ENCODE measurements around the gene TXNDC17.

DNA sequence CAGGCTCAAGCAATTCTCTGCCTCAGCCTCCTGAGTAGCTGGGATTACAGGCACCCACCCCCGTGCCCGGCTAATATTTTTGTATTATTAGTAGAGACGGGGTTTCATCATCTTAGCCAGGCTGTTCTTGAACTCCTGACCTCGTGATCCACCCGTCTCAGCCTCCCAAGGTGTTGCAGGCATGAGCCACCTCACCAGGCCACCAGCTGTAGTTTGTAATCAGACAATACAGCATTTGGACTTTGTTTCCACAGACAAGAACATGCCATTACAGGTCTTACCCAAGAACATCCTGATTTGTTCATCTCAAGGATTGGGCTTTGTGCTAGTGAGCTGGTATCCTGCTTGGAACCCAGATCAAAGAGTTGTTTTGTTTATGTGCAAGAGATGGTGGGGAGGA, 40.8 kb downstream of the TXNDC17 start:
- no peak for TF ChIP-seq FOXM1 (IDR thresholded peaks at IDR 0.05; ENCODE audit: borderline replicate concordance)
- no peak for TF ChIP-seq ELF4 (IDR thresholded peaks at IDR 0.05)
- no peak for TF ChIP-seq SP1 (IDR thresholded peaks at IDR 0.05)
- no peak for TF ChIP-seq BHLHE40 (IDR thresholded peaks at IDR 0.05; ENCODE audit: borderline replicate concordance)
- no peak for TF ChIP-seq ZNF384 (IDR thresholded peaks at IDR 0.05)
- TF ChIP-seq LEF1 (IDR thresholded peaks at IDR 0.05; ENCODE audit: borderline replicate concordance): no peak
- TF ChIP-seq SUZ12 (IDR thresholded peaks at IDR 0.05): no peak
- TF ChIP-seq FOXK2 (IDR thresholded peaks at IDR 0.05): no peak
- TF ChIP-seq HDGF (IDR thresholded peaks at IDR 0.05; ENCODE audit: borderline replicate concordance): no peak
- TF ChIP-seq TARDBP (IDR thresholded peaks at IDR 0.05): no peak
- no peak for TF ChIP-seq L3MBTL2 (conservative IDR thresholded peaks at IDR 0.05)
- no peak for TF ChIP-seq FOXA1 (IDR thresholded peaks at IDR 0.05)
- TF ChIP-seq, protein P1, sequence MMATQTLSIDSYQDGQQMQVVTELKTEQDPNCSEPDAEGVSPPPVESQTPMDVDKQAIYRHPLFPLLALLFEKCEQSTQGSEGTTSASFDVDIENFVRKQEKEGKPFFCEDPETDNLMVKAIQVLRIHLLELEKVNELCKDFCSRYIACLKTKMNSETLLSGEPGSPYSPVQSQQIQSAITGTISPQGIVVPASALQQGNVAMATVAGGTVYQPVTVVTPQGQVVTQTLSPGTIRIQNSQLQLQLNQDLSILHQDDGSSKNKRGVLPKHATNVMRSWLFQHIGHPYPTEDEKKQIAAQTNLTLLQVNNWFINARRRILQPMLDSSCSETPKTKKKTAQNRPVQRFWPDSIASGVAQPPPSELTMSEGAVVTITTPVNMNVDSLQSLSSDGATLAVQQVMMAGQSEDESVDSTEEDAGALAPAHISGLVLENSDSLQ (IDR thresholded peaks at IDR 0.05): no peak
